ENCODE measurements around the gene ARID3C.

ARID3C gene

GRCh38 chr9:34628656-34629490 is at the start of gene ARID3C:
TSS of gene ARID3C (minus strand) at chr9:34629066. CDS start at chr9:34628014, 1,052 bp downstream.
- DNase-seq = peak; percentile 71

- no peak for DNase-seq
These were observed 47.0 kb upstream of the ARID3C start for GRCh38 chr9:34675869-34676268.

DNA sequence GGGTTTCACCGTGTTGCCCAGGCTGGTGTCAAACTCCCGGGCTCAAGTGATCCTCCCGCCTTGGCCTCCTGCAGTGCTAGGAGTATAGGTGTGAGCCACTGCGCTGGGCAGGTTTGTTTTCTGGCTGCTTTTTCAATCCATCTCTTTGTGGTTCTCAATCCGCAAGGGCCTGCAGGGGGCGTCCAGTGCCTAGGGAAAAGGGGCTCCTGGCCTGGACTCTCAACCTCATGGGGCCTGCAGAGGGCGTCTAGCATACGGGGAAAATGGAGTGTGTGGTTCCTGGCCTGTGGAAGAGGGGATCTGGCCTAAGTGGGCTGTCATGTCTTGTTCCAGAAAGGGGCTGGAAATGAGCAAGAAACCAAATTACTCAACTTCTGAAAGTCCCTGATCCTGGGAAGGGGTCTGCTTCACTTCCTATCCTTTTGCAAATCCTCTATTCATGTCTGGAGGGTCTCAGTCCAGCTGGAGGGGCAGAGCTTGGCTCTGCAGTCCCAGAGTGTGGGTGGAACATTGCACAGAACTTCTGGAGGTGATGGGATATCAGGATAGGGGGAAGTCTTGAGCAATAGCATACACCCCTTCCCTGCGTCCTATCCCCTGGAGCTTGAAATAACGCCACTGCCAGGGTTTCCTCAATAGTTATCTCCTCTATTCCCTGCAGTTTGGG is 46.3 kb upstream of the ARID3C start:
- peak; percentile 82 for DNase-seq

DNA sequence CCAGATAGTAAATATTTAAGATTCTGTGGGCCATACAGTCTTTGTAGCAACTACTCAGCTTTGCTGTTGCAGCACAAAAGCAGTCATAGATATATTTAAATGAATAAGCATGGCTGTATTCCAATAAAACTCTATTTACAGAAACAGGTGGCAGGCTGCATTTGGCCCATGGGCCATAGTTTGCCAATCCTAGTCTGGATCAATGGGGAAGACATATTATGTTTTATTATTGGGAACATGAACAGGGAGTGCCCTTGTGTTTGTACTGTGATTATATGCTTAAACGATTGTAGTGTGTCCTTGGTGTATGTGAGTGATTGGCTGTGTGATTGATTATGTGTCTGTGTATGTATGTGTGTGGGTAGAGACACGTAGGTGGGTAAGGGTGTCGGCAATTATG is 45.6 kb upstream of the ARID3C start:
- DNase-seq = no peak

- DNase-seq = no peak
These were observed 42.4 kb upstream of the ARID3C start for GRCh38 chr9:34671307-34671706.

DNA sequence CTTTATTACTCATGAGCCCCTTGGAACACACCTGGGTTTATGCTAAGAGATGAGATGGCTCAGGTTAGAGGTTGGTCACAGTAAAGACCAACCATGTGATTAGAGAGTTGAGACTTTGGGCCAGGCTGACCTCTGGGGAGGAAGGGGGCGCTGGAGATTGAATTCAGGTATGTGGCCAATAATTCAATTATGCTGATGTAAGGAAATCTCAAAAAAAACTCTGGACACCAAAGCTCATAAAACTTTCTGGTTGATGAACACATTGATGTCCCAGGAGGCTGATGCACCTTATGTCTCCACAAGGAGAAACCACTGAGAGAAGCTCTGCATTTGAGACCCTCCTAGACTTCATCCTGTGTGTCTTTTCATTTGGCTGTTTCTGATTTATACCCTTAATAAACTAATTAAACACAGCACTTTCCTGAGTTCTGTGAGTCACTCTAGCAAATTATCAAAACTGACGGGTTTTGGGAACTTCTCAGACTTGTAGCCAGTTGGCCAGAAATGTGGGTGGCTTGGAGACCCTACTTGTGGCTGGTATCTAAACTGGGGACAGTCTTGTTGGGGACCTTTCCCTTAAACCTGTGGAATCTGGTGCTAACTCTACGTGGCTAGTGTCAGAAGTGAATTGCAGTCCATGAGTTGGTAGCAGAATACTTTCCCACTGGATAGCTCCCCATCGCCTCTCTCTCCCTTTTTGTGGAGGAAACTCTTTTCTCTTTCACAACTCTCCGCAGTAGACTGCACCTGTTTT is 41.1 kb upstream of the ARID3C start:
- no peak for DNase-seq

DNA sequence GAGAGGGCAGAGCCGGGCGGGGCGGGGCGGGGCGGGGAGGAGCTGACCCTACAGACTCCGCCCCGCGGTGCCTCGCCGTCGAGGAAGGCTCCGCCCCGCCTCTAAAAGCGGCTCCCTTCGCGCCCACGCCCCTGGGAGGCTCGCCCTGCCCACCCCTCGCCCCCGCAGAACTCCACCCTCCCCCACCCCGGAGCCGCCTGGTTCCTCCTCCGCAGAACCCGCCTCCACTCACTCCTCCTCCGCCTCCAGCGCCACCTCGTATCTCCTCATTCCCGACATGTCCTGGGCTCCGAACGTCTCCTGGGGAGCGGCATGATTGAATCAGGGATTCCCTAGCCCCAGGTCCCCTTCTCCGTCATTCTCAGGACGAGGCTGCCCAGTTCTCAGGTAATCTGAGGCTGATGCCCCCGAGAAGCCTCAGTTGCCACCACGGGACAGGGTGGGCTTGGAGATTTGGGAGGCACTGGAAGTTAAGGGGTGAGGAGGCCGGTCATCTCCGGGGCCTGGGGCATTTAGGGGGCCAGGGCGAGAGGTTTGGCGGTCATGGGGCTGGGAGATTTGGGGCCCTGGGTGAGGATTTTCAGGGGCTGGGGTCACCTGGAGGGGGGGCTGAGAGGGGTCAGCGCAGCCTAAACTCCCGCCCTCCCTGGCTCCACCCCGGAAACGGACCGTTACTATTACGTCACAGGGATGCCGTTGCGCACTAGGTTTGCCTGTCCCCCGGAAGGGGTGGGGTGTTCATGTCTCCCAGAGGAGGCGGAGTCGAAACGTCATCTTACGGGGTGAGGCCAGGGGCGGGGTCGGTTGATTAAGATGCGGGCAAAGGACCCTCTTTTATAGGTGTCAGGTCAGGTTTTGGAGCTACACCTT is 36.8 kb upstream of the ARID3C start:
- peak; percentile 90 for DNase-seq

GRCh38 chr9:34665067-34665380 is 36.2 kb upstream of the ARID3C start:
- DNase-seq = no peak

GRCh38 chr9:34664281-34665066 is 35.6 kb upstream of the ARID3C start:
- peak; percentile 79 for DNase-seq

GRCh38 chr9:34663303-34663605 is 34.4 kb upstream of the ARID3C start:
- DNase-seq = no peak

DNA sequence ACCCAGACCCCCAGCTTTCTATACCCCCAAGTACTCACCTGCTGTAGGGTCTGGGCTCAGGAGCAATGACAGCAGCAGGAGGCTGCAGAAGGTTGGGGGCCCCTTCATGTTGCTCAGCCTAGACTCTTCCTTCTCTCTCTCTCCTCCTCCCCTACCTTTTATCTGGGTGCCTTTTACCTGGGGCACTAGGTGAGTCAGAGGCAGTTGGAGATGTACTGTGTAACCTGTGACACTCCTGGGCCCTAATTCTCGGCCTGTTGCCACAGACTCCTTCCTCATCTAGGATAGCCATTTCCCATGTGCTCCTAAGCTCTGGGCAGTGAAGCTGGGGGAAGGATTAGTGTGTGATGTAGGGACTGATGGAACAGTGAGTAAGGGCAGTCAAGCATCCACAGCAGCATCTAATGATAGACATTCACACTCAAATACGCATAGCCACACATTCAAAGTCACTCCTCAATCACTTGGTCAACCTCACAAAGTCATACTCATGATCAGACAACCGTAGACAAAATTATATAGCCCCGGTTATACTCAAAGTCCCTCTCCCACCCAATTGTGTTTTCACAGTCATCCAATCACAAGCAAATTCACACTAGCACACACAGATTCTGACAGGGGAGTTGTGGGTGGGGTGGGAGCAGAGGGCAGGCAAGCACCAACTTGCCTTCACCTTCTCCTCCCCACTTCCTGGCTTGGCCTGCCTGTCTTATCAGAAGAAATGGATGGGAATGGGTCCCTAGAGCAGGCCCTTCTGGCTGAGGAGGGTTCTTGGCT is 33.8 kb upstream of the ARID3C start, which contains the start of gene CCL27:
CCL27 (minus strand) TSS at position 132 of the 777 bp plus-strand sequence; CDS start at position 108, 24 bp downstream.
- no peak for DNase-seq

- DNase-seq = no peak
These were observed 30.9 kb upstream of the ARID3C start for GRCh38 chr9:34659592-34660253.

DNA sequence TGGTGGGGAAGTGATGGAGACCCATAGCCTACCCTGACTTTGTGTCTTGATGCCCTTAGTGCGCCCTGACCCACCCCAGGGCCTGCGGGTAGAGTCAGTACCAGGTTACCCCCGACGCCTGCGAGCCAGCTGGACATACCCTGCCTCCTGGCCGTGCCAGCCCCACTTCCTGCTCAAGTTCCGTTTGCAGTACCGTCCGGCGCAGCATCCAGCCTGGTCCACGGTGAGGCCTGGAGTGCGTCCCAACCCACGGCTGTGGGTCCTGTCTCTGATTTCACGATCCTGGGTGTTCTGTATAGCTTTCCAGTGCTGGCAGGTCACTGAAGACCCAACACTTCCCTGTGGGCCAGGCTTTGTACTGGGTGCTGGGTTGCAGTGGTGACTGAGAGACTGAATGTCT is 29.6 kb upstream of the ARID3C start:
- no peak for DNase-seq

- DNase-seq = no peak
These were observed 28.1 kb upstream of the ARID3C start for GRCh38 chr9:34656992-34657391.

- no peak for DNase-seq
These were observed 26.5 kb upstream of the ARID3C start for GRCh38 chr9:34655394-34655793.

DNA sequence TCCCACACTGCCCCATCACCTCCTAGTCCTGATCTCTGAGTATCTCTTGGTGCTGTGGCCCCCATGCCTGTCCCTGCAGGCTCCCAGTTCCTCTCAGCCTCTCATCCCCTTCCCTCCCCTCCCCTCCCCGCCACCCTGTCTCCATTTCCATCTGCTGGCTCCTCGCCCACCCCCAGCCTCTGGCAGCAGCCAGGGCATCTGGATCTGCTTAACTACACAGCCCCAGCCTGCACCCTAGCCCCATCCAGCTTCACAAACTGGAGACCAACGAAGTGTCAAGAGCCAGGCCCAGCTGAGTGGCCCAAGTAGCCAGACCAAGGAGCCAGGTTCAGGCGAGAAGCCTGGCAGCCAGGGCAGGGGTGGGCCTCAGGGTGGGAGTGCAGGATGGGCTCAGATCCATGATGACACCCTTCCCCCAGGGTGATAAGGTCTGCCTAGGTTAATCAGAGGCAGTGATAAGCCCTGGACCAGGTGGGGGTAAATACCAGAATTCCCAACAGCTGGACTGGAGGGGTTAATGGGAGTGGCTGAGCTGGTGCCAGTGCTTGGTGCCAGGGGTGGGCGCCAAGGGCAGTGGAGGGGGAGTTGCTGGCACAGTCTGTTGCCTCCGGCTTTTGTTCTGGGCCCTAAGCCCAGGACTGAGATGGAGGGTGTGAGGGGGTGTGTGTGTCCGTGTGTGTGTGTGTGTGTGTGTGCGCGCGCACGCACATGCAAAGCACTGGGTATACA is 25.6 kb upstream of the ARID3C start:
- no peak for DNase-seq

DNA sequence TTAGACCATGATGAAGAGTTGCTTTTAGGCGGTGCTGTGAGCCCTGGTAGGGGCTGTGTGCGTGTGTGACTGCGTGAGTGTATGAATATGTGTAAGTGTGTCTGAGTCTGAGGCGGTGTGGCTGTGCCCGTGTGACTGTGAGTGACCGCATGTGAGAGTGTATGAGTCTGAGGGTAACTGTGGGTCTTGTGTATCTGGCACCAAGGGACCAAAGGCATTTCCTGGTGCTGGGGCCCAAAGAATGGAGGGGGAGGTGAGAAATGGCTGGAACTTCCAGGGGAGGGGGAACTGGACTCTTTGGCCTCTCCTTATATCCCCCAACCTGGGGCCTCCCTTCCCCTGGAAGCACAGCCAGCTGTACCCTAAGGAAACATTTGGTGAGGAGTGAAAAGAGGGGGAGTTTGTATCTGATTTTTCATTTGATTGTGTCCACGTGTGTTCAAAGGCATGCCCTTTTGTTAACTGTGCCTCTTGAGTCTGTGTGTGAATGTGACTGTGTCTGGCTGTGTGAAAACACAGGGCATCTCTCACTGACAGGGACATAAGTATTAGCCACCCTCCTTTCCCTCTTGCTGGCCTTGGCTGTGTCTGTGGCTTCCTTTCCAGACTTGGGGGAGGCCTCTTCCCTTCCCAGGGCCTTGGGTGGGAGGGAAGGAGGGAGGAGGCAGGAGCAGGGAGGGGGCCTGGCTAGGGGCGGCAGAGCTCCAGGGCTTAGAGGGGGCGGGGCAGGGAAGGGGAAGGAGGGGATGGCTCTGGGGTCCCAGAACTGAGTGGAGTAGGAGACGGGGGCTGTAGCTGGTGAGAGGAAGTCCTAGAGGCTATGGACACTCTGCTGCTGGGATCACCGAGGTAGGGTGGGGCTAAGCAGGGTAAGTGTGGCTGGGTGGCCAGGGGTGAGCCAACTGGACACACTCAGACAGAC is 24.5 kb upstream of the ARID3C start:
- DNase-seq = no peak

DNA sequence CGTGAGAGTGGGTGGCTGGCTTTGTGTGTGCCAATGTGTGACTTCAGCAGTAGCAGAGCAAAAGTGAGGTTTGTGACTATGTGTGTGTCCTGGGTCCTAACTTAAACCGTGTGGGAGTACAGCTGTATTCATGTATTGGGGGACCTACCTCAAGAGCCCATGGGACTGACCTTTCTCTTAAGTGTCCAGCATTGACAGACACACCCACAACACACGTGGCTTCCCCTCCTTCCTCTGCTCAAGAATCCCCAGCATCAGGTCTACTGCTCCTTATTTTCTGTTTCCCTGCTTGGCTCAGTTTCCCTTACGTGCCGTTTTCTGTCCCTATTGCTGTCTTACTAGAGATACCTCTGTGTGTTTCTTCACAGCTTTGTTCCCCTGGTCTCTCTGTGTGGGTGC is 23.7 kb upstream of the ARID3C start:
- DNase-seq = no peak

Measured in 8988T (cell line).